Measurements from ENCODE around the gene ASS1.

Gene ASS1

GRCh38 chr9:130458027-130458803 lies 13.5 kb downstream of the ASS1 start:
- no peak for DNase-seq

- no peak for DNase-seq
Measured at GRCh38 chr9:130458804-130459067, 14.0 kb downstream of the ASS1 start.

DNA sequence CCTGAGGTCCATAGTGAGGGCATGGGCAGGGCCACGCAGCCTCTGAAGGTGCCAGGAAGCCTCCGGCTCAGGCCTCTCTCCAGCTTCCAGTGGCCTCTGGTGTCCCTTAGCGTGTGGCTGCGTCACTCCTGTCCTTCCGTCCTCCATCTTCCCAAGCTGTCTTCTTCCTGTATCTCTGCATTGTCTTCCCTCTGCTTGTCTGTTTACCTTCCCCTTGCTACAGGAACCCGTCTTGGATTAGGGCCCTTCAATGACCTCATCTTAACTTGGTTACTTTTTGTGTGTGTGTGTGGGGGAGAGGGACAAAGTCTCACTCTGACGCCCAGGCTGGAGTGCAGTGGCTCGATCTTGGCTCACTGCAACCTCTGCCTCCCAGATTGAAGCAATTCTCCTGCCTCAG lies 14.4 kb downstream of the ASS1 start:
- DNase-seq, result no peak

DNA sequence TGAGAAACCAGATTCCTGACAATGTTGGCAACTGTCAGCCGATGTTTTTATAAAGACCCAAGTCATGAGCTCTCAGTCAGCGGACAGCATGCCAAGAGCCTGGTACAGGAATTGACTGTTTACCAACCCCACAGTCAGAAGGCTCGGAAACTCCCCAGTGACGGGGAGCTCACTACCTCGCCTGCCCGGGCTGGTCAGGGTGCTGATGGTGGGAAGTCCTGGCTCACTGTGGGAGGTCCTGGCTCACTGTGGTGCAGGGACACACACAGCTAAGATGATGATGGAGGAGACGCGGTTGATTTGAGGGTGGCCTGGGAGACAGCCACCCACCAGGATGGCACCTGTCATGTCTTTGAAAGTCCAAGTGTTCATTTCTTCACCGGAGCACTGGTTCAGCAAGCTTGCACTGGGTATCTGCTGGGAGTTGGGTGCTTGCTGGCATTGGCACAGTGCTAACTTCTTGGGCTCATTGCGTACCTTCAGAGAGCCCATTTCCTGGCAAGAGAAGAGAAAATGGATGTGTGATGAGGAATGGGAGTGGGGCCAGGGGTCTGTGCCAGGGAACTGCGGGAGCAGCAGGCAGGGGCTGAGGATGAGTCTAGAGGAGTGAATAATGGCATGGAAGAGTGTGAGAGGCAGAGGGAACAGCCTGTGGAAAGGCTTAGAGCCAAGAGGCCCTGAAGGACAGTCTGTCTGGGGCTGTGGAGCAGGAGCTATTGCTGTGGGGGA lies 15.3 kb downstream of the ASS1 start:
- DNase-seq, result no peak

- DNase-seq, result peak; percentile 88
Measured at GRCh38 chr9:130461218-130461630, 16.5 kb downstream of the ASS1 start.

- no peak for DNase-seq
Measured at GRCh38 chr9:130461731-130462130, 17.0 kb downstream of the ASS1 start.

DNA sequence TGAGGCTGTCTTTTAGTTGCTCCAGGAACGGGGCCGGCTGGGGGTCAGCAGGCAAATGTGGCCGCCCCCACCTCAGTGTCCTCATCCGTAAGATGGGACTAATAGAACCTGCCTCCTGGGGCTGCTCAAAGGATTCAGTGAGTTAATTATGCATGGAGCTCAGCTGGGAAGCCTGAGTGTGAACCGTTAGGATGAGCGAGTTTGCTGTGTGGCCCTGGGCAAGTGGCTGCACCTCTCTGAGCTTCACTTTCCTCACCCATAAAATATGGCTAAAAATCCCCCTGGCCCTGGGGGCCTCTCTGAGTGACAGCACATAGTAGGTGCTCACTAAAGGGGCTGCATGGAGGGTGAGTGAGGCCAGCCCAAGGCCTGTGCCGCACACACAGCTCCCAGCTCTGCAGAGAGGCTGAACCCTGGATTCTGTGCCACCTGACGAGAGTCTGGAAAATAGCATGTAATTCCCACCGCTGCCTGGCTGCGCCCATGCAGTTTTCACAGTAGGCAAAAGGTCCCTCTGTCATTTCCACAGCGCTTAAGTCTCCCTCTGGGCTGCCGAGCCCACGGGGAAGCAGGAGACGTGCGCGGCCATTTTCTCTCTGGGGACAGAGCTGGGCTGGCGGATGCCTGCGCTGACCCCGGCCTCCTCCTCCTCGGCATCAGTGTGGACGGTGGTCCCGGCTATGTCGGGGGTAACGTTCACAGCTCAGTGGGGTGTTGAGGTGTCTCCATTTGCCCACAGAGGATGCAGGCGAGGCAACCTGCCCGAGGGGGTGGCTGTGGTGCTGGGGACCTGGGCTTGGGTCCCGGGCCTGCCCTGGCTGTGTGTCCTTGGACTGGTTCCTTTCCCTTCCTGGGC lies 18.2 kb downstream of the ASS1 start:
- DNase-seq, result no peak

GRCh38 chr9:130463763-130464745 lies 19.3 kb downstream of the ASS1 start:
- no peak for DNase-seq

- no peak for DNase-seq
Measured at GRCh38 chr9:130465383-130466096, 20.8 kb downstream of the ASS1 start.

GRCh38 chr9:130466537-130467217 lies 21.9 kb downstream of the ASS1 start:
- no peak for DNase-seq

GRCh38 chr9:130467316-130467715 lies 22.6 kb downstream of the ASS1 start:
- DNase-seq, result no peak

GRCh38 chr9:130468566-130468965 lies 23.8 kb downstream of the ASS1 start:
- no peak for DNase-seq

GRCh38 chr9:130470269-130470668 lies 25.5 kb downstream of the ASS1 start:
- DNase-seq, result no peak

- DNase-seq, result no peak
Measured at GRCh38 chr9:130470950-130471349, 26.2 kb downstream of the ASS1 start.

- no peak for DNase-seq
Measured at GRCh38 chr9:130471411-130472183, 26.8 kb downstream of the ASS1 start.

DNA sequence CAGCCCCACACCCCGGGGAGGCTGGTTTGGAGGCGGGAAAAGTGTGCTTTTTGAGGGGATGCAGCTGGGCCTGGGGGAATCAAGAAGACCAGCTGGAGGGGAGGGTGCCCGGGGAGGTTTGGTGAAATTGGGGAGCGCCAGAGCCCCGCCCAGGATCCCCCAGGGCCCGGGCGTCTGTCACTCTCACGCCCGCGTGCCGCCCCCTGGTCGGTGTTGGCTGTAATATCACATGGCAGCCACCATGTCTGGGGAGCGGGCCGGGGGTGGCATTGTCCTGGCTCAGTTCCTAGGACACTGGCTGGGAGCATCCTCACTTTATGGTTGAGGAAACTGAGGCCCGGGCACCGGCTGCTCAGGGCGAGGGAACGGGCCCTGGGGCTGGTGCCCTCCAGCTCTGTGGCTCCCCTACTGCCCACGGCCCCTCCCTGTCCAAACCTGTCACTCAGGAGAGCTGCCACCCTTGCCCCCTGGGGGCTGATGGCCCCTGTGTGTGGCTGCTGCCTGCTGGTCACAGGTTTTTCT lies 27.5 kb downstream of the ASS1 start:
- no peak for DNase-seq

GRCh38 chr9:130473009-130473408 lies 28.2 kb downstream of the ASS1 start:
- no peak for DNase-seq

DNA sequence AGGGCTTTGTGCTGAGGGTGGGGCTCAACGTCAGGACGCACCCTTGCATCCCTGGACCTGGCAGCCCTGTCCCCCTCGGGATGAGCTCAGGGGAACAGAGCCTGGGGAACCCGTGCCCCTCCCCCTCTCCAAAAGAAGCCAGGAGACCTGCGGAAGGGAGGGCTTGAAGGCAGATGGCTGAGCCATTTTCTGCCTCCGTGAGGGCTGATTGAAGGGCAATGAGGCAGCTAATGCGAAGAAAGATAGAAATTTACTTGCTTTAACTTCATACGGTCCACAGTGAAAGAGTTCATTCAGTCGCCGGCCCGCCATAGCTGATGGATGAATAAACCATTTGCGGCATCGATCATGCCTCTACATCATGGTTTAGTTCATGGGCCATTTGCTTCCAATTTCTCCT lies 28.8 kb downstream of the ASS1 start:
- no peak for DNase-seq

DNA sequence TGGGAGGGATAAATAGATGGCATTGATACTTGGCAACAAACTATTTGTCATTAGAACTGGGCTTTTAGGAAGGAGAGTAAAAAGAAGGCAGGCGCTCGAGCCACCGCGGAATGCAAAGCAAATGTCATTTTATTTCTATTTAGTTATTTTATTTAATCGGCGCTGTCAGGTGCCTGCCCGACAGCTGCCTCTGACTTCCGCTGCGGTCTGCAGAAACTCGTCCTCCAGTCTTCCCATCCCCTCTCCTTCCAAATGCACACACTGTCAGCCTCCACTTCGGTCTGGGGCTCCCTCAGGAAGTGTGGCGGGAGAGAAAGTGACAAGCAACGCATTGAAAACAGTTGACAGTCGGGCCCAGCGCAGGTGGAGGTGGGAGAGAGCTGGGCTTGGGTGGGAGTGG lies 29.3 kb downstream of the ASS1 start:
- DNase-seq, result no peak

DNA sequence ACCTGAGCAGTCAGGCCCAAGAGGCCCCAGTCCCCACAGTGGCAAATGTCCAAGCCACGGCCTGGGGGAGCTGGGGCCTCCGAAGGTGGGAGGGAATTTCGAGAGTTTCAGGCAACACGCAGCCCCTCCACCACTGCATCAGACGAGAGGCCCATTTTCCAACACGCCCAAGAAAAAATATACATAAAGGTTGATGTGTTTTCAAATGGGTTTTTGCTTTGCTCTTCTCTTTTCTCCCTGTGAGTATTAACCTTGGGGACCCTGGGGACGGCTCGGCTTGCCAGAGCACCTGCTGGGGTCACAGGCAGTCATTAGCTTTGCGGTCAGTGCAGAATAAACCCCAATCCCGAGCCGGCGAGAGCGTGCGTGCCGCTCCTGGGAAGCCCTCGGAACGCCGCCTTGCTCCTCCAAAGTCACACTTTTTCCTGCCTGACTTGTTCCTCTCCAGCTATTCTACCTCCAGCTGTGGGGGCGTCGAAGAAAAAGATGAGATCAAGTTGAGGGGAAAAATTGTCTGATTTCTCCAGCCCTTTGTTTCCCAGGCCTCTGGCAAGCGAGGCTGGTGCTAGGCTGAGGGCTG lies 31.5 kb downstream of the ASS1 start:
- DNase-seq, result no peak

Measured in stimulated activated CD8-positive, alpha-beta memory T cell treated with anti-CD3 and anti-CD28 coated beads, Interleukin-4, amount 100 ng/mL, for 48 hours (primary cell).